Spleen (tissue), 7 donors: ENCODE results near the gene MON2.

Experiments used
- CTCF ChIP-seq, 11 experiments: fragments of 200-600 bp in 7 of 11; fragments of 450-650 bp in 4 of 11; sonication (generic) in 4 of 11; IDR thresholded peaks in 8 of 11; conservative IDR thresholded peaks in 3 of 11; 1 replicate in 7 of 11; 2 replicates in 4 of 11; pipeline versions ENCODE4 v1.4.0 to v1.8.0; 2016 to 2021; ENCODE audit warnings: antibody characterized with exemption in 11 of 11, inconsistent platforms in 4 of 11, mild to moderate bottlenecking in 1 of 11
- POLR2AphosphoS5 ChIP-seq, 3 donors: sonication (generic); formaldehyde crosslinking; IDR thresholded peaks; one replicate each; pipeline ENCODE4 v1.5.1; 2017; ENCODE audit warnings: antibody characterized with exemption in 3 of 3
- donor health status: DM: no; HTN: no; CAD: no; lungs with moderate emphysema.
- donor health status: DM: no; HTN: no; CAD: no.
- donor health status: DM: no; HTN: no; CAD: no.

GRCh38 chr12:62482769-62483168 is 16.1 kb downstream of the MON2 start:
- TF ChIP-seq CTCF (IDR thresholded peaks at IDR 0.05 in 8 of 11, conservative IDR thresholded peaks at IDR 0.05 in 3 of 11), result no peak
- no peak for TF ChIP-seq POLR2AphosphoS5 (IDR thresholded peaks at IDR 0.05)
